Loucy (cell line): ENCODE measurements around the gene GNPDA1.

Source experiments
- CTCF ChIP-seq: fragments of 200-600 bp; sonication (generic); conservative IDR thresholded peaks from 2 replicates; pipeline ENCODE4 v1.5.1; 2014; ENCODE audit warnings: mild to moderate bottlenecking, antibody characterized with exemption, low read length
- EZH2phosphoT487 ChIP-seq: fragments of 200-600 bp; IDR thresholded peaks from 2 replicates; pipeline ENCODE4 v1.6.1; 2018; ENCODE audit warnings: antibody characterized with exemption, mild to moderate bottlenecking, moderate library complexity, borderline replicate concordance

- no peak for TF ChIP-seq CTCF
- no peak for TF ChIP-seq EZH2phosphoT487
Observed at GRCh38 chr5:142020122-142020659, 7.4 kb upstream of the GNPDA1 start.
